GM18907 (cell line): Measurements from ENCODE around the gene PPP1R3F.

ENCODE experiments used
- ATAC-seq: cut with Tn5 transposase; IDR thresholded peaks from one replicate; pipeline ENCODE4 v1.9.1; 2021; ENCODE audit warnings: mild to moderate bottlenecking, moderate library complexity; ENCODE audit not compliant: unreplicated experiment

The PPP1R3F gene

GRCh38 chrX:49269767-49270248, at the start of gene PPP1R3F:
Gene PPP1R3F (plus strand): TSS chrX:49269793. CDS start chrX:49269870, 77 bp downstream.
- ATAC-seq = peak; percentile 30

GRCh38 chrX:49220100-49220499, 49.5 kb upstream of the PPP1R3F start:
- ATAC-seq = no peak

- no peak for ATAC-seq
These were observed 47.7 kb upstream of the PPP1R3F start for GRCh38 chrX:49221868-49222267.

GRCh38 chrX:49225858-49226257, 43.7 kb upstream of the PPP1R3F start:
- no peak for ATAC-seq

- no peak for ATAC-seq
These were observed 42.6 kb upstream of the PPP1R3F start for GRCh38 chrX:49226946-49227345.

- no peak for ATAC-seq
These were observed 41.9 kb upstream of the PPP1R3F start for GRCh38 chrX:49227726-49228125.

- no peak for ATAC-seq
These were observed 41.4 kb upstream of the PPP1R3F start for GRCh38 chrX:49228185-49228584.

- peak; percentile 60 for ATAC-seq
These were observed 38.9 kb upstream of the PPP1R3F start for GRCh38 chrX:49230500-49231232.

- ATAC-seq = no peak
These were observed 38.1 kb upstream of the PPP1R3F start for GRCh38 chrX:49231333-49232000.

GRCh38 chrX:49232525-49232924, 37.1 kb upstream of the PPP1R3F start:
- no peak for ATAC-seq

GRCh38 chrX:49233176-49233575, 36.4 kb upstream of the PPP1R3F start, which contains the start of gene CACNA1F:
Gene CACNA1F (minus strand): TSS chrX:49233340. CDS start chrX:49233309, 31 bp downstream.
- ATAC-seq = no peak

- ATAC-seq = no peak
These were observed 35.6 kb upstream of the PPP1R3F start for GRCh38 chrX:49233887-49234555.

- ATAC-seq = no peak
These were observed 32.5 kb upstream of the PPP1R3F start for GRCh38 chrX:49237060-49237459.

GRCh38 chrX:49238735-49239134, 30.9 kb upstream of the PPP1R3F start:
- ATAC-seq = no peak

GRCh38 chrX:49242545-49243066, 27.0 kb upstream of the PPP1R3F start:
- ATAC-seq = no peak

- ATAC-seq = no peak
These were observed 26.4 kb upstream of the PPP1R3F start for GRCh38 chrX:49243166-49243565.

GRCh38 chrX:49244207-49244606, 25.4 kb upstream of the PPP1R3F start:
- ATAC-seq = no peak

GRCh38 chrX:49246541-49246940, 23.1 kb upstream of the PPP1R3F start:
- ATAC-seq = no peak

- no peak for ATAC-seq
These were observed 22.2 kb upstream of the PPP1R3F start for GRCh38 chrX:49247346-49247745.

GRCh38 chrX:49247916-49248811, 21.4 kb upstream of the PPP1R3F start:
- no peak for ATAC-seq
